ENCODE results near the gene C1orf210.
A peak's percentile ranks its signal among the peaks of the same experiment; 100 is the strongest.

The C1orf210 gene

DNA sequence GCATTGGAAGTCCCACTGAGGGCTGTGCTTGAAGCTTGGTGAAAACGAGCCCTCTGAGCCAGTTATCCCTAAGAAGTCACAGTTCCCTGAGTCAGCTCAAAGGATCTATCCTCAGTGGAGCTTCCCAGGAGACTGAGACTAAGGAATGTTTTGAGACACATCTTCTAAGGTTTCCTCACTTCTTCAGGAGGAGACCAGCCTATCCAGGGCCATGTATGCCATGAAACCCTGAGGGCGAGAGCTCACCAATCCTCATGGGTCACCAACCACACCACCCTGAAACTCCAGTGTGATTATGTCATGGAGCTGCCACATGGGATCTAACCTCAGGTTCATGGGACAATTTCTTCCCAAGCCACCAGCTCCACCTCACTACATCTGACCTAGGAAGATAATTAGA lies 7.8 kb upstream of the C1orf210 start:
- no peak for DNase-seq

DNA sequence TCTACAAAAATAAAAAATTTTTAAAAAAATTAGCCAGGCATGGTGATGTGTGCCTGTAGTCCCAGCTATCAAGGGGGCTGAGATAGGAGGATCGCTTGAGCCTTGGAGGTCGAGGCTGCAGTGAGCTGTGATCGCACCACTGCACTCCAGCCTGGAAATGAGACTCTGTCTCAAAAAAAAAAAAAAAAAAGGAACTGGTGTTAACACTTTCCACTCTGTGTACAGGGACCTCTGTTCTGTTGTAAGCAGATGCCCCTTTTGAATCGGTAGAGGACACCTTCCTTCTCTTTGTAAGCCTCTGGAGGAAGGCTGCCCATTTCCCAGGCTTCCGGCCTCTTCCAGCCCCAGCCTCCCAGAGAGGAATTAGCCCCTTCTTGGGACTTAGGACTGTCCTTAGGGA lies 7.3 kb upstream of the C1orf210 start:
- no peak for DNase-seq

DNA sequence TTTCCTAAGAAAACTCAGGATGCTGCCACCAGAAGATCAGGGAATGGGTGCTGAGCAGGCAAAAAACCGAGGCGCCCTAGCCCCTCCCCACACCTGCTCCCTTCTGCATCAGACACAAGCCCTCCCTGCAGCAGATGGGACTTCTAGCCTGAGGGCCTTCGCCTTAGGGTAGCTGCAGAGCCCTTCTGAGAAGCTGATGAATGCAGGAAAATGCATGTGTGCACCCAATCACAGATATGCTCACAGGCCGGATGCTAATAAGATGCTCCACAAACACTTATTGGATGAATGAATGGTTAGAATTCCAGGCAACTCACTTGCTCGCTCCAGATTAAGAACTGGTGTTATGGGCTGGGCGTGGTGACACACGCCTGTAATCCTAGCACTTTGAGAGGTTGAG lies 6.8 kb upstream of the C1orf210 start:
- DNase-seq, result no peak

DNA sequence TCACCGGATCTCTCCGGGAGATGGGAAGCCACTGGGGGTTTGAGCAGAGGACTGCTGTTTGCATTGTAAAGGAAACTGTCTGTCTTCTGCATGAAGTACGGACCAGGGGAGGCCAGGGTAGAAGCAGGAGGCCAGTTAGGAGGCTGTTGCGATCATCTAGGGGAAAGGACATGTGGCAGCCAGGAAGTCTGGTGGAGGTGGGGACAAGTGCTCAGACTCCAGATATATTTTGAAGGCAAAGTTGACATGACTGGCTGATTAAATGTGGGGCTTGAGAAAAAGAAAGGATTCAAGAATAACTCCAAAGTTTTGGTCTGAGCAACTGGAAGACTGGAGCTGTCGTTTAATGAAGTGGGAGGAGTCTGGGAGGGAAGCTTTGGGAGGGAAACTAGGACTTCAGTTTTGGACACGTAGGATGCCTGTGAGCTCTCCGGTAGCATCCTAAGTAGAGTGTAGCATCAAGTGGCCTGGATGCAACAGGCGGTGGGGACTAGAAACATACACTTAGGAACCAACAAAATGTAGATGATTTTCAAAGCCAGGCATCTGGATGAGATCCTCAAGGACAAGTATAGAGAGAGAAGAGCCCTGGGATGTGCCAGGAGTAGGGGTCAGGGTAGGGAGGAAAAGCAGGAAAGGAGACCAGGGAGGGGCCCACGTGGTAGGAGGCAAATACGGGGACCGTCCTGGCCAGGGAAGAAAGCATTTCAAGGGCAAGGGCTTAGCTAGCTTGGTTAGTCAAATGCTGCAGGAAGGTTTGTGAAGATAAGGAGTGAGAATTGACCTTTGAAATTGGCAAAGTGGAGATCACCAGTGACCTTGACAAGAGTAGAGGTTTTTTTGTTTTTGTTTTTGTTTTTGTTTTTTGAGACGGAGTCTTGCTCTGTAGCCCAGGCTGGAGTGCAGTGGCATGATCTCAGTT lies 3.7 kb upstream of the C1orf210 start:
- DNase-seq, result no peak

DNA sequence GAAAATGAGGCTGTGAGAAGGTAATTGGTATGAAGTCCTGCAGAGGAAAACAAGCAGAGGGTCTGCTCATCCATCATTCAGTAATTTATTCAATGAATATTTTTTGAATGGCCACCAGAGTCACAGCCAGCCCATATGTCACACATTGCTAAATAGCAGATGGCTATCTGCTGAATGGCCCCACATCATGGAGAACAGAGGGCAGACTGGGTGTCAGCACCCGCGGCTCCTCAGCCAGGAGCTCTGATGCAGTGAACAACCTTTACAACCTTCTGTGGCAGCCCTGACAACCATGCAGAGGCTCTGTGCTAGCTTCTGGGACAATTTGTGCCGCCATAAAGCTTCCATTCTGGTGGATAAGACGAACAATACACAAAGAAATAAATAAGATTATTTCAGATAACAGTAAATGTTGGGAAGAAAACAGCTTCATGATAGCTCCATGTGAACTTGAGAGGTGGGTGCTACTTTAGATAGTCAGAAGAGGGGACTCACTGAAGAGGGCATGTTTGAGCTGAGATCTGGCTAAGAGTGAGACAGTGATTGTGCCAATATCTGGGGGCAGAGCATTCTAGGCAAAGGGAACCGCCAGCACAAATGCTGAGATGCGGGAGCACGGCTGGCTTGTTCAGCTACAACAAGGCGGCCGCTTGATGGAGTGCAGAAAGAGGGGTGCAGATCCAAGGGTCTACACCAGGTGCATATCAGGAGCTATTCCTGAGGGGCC lies 2.8 kb upstream of the C1orf210 start:
- DNase-seq, result no peak

DNA sequence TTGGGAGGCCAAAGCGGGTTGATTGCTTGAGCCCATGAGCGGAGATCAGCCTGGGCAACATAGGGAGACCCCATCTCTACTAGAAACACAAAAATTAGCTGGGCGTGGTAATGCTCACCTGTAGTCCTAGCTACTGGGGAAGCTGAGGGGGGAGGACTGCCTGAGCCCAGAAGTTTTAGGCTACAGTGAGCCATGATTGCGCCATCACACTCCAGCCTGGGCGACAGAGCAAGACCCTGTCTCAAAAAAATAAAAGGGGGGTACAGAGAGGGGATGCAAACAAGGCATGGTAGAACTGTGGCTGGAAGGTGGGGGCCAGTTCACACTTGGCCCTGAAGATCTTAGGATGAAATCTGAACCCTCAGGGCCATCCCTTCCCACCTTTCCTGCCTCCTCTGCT lies 1.2 kb upstream of the C1orf210 start:
- DNase-seq, result no peak

DNA sequence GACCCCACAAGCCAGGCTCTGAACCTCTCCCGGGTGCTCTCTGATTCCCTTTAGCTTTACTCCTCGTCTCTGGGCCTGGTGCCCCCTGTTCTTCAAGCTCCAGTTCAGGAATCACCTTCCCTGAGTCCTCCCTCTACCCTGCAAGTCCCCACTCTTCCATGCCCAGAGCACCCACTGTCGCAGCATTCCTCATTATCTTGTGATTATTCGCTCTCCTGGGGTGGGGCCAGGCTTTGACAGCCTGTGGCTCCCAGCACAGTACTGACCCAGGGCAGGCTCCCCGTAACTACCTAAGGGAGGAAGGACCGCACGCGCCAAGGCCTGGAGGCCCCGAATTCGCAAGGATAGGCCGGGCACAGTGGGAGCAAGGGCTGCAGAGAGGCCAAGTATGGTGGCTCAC lies 734 bp upstream of the C1orf210 start:
- DNase-seq, result no peak

DNA sequence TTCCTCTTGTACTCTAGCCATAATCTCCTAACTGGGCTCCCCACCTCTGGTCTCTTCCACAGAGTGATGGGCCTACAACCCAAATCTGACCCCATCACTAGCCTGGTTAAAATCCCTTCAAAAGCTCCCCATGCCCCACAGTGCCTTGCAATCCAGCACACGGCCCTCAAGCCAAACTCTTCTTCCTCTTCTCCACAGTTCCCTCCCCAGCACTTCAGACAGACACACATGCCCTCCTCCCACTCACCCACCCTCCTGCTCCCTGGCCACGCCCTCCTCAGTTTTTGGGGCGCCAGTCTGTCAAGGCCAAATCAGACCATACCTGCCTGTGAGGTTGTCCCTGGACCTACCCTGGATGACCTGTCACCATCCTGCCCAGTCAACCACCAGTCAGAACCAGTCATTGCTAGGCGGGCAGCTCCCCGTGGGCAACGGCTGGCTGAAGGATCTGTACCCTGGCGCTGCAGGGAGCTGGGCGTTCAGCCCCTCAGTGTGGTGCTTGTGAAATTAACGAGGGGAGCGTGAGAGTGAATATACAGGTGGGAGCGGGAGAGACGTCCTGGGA lies 753 bp downstream of the C1orf210 start:
- no peak for DNase-seq

DNA sequence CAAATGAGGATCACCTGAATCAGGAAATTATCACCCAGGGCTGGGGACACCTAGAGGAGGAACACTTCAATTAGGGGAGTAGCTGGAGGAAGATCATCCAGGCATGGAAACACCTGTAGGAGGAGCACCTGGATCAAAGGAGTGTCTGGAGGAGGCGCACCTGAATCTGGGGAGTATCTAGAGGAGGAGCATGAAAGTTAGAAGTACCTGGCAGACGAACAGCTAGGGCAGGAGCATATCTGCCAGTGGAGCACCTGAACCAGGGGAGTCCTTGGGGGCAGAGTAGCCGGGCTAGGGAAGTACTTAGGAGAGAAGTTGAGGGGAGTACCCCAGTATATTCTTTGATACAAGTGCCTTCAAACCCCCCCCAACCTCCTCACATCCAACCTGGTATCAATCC lies 1.3 kb downstream of the C1orf210 start:
- DNase-seq, result no peak

DNA sequence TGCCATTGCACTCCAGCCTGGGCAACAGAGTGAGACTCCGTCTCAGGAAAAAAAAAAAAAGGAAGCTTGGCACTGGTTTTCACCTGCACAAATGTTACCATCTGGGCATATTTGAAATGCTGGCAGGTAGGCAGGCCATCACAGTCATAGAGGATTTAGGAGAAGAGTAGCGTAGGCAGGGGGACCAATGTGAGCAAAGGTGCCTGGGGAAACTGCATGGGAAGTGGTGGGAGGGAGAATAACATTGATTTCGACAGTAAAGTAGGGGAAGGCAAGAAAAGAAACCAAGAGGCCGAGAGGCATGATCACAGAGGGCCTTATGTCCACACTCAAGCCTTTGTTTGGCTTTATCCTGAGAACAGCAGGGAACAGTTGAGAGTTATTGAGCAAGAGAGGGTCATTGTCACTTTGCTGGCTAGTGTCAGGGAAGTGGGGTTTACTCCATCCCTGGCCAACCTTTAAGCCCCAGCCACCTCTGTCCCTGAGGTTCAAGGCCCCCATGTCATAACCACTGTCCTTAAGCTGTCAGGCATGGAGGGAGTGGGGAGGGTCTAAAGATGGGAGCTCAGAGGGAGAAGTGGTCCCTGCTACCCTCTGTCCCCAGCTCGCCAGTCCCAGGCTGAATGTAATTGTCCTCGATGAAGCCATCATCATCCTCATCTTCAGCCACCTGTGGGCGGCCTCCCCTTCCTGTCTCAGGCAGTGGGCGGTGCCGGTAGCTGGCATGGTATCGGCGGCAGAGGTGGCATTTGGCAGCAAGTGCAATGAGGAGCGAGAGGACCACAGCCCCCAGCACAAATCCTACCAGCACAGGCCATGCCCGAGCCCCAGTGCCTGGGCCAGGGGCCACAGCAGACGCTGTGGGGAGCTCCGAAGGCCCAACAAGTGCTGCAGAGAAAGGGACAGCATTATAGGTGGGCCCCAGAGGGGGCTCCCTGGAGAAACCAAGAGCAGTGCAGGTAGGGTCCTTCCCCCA lies 2.9 kb downstream of the C1orf210 start:
- no peak for DNase-seq

DNA sequence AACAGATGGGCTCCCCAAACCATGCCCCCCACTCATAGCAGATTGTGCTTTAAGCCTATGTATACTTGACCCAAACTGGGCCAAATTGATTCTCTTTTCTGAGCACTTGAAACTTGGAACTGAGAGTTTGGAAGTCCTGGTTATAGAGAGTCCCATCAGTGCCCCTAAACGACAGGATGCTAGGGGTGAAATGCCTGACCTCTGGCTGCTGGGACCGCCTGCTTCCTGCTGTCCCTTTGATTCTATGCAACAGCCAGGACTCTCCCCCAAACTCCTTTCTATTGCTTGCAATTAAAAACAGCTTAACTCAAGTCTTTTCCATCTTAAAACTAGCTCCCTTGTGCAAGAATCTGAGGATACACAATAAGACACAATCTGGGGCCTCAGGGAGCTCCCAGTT lies 4.7 kb downstream of the C1orf210 start:
- DNase-seq, result no peak

DNA sequence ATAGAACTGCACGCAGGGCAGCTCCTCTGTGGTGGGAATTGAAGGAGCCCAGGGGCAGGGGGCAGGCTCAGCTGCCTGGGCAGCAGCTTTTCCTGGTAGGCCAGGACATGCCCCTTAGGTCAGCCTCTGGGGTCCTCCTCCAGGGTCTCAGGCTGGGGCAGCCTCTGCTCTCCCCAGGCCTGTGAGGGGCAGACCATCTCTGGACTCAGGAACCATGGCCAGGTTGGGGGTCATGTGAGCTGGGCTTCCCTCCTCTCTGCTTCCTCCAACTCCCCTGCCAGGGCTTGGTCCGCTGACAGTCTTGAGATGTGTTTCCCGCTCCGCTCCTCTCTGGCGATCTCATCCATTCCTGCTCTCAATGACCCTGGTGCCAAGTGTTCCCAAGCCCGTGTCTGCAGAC lies 5.7 kb downstream of the C1orf210 start:
- no peak for DNase-seq

DNA sequence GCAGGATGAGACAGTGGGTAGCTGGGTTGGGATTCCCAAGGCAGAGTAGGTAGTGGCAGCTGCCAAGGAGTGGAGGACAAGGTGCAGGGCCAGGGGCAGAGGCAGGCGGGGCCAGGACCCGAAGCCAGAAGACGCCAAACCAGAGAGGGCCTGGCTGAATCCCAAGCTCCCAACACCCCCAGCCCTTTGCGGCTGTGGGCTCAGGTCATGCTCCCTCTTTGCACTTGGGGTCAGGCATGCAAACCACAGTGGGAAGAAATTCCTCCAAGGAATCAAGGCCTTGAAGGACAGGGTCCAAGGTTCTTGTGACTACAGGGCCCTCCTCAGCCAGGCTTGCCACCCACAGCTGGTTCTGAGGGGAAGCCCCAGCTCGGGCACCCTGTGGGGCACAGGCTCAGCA lies 6.2 kb downstream of the C1orf210 start:
- no peak for DNase-seq

DNA sequence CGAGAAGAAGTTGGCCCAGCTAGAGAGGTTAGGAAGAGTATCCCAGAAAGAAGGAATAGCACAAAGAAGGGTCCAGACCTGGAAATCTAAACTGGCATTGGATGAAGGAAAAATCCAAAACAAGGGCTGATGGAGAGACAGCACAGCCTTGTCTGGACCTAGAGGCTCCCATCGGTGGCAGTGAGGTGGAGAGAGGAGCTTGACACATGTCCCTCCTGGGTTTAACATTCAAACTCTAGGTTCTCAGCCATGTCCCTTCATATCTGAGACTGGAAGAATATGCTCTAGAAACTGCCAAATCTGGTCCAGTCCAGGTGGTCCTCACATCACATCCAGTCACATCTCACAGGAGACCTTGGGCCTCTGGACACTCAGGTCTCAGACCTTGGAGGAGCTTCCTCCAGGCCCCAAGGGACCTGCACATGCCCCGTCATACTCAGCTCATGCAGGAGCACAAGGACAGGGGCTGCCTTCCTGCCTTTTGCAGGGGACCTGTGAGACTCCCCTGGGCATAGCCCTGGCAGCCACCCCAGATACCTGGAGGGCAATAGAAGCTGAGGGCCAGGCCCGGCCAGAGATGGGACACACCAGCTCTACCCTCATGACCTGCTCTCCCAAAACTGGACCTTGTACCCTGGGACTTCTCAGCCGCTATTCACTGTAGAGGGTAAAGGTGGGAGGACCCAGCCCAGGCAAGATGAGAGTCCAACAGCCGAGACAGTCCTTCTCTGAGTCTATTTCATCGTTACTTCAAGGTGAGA lies 8.1 kb downstream of the C1orf210 start:
- DNase-seq, result no peak

DNA sequence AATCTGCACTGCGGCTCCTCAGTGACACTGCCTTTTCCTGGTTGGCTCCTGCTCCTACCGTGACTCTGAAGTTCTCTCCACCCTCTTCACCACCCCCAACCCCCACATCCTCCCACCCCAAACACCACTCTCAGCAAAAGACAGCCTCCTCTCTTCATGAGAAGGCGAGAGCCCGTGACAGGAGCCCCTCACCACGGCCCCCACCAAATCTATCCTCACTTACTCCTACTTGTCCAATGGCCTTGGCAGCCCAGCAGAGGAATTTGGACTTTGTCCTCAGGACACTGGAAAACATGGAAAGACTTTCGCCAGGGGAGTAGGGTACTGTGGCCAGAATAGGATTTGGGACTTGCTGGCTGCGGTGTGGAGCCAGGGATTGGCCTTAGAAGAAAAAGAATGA lies 8.7 kb downstream of the C1orf210 start:
- no peak for DNase-seq

DNA sequence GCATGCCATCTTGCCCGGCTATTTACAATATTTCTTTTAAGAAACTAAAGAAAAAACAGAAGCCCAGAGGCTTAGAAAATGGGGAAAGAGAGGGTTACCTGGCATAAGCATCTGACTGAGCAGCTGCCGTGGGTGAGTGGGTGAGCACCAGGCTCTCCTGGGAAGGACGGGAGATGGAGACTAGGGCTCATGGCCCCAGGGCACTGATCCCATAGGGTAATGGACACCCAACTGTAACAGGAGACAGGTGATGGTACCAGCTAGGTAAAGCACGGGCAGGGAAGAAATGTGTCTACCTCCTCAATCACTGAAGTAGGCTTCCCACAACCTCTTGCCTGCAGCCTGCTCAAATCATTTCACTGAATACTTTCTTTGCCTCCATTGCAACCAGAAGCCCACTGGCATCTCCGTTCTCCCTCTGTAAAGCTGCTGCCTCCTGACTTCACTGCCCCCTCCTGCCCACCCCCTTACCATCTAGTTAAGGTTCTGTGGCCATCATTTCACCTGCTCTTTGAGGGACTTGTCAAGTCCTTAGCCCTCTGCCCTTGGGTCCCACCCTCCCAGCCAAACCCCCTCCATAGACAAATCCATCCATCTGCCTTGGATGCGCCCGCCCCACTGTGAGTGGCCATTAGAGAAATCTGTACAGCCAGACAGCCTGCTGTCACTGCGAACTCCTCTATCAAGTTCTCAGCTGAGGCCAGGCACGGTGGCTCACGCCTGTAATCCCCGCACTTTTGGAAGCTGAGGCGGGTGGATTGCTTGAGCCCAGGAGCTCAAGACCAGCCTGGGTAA lies 9.4 kb downstream of the C1orf210 start:
- no peak for DNase-seq

DNA sequence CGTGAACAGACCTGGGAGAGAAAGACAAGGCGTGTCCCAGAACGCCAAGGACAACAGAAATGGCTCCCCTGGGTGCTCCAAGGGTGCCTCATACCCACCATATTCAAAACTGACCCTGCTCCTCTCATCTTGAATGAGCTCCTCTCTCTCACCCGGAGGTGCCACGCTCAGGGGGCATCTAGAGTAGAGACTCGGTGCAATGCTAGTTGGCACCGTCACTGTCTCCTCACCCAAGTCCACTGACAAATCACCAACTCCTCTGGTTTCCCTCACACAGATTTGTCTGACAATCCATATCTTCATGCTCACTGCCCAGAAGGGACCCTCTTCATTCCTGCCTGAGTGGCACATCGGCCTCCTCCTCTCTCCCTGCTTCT lies 10.6 kb downstream of the C1orf210 start:
- no peak for DNase-seq

DNA sequence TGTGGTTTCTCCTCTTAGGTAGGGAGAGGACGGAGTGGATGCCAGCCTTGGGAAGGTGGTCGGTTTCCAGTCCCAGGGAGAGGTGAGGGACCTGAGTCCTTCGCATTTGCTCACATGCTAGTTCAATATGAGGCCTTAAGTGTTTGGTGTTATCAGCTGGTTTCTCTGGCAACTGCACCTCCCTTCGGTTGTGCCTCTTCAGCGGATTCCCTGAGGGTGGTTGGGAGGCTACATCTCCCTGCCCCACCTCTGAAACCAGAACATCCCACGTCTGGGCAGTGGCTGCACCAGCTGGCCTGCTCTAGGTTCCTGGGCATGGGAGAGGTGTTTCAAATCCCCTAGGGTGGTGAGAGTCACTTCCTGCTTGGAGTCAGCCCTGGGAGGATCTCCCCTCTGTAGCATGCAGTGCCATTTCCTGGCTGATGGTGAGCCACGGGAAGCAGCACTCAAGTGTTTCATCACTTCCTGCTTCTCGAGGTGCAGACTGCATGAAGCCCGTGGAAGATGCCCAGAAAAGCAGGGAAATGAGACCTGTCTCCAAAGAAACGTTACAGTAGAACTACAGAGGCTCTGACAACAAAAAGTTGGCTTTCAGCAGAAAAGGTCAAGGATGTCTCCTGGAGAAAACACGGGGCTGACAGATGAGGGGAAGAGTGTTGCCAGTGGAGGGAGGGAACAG lies 11.1 kb downstream of the C1orf210 start:
- DNase-seq, result peak; percentile 17

DNA sequence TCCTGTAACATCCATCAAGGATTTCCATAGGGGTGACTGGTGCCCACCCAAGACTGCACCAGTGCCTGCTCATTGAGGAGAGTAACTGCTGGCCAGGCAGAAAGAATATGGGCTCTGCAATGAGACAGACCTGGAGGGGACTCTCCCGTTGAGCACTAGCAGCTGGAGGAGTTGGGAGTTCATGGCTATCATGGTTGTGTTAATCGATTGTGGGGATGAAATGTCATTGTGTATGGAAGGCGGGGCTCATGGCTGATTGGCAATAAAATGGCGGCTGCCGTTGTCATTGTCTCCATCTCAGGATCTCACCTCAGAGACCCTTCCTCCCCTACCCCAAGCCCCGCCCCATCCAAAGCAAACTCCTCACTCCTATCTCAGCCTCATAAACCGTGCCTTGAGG lies 11.7 kb downstream of the C1orf210 start:
- no peak for DNase-seq

Data from activated naive CD4-positive, alpha-beta T cell treated with Interleukin-2 at 50 U/mL for 16 hours (primary cell).